ENCODE measurements around the gene TRNP1.

TRNP1 gene

GRCh38 chr1:27029517-27029916 lies 36.0 kb downstream of the TRNP1 start:
- DNase-seq: no peak

GRCh38 chr1:27031235-27032118 lies 38.0 kb downstream of the TRNP1 start:
- DNase-seq: no peak

- no peak for DNase-seq
Measured at GRCh38 chr1:27032119-27032461, 38.6 kb downstream of the TRNP1 start.

GRCh38 chr1:27033043-27033746 lies 39.7 kb downstream of the TRNP1 start:
- no peak for DNase-seq

GRCh38 chr1:27035344-27035743 lies 41.9 kb downstream of the TRNP1 start:
- DNase-seq: no peak

- DNase-seq: no peak
Measured at GRCh38 chr1:27036718-27037117, 43.2 kb downstream of the TRNP1 start.

GRCh38 chr1:27037518-27037917 lies 44.0 kb downstream of the TRNP1 start:
- DNase-seq: no peak

- DNase-seq: no peak
Measured at GRCh38 chr1:27038020-27038419, 44.5 kb downstream of the TRNP1 start.

GRCh38 chr1:27042670-27043069 lies 49.2 kb downstream of the TRNP1 start:
- no peak for DNase-seq

- DNase-seq: peak; percentile 54
Measured at GRCh38 chr1:27044613-27045151, 51.2 kb downstream of the TRNP1 start.

GRCh38 chr1:27045973-27046558 lies 52.6 kb downstream of the TRNP1 start:
- no peak for DNase-seq

- DNase-seq: no peak
Measured at GRCh38 chr1:27047914-27048313, 54.4 kb downstream of the TRNP1 start.

GRCh38 chr1:27049100-27049499 lies 55.6 kb downstream of the TRNP1 start:
- no peak for DNase-seq

GRCh38 chr1:27049607-27050006 lies 56.1 kb downstream of the TRNP1 start:
- DNase-seq: no peak
